Upper lobe of left lung (tissue), 4 donors: ENCODE measurements around the gene C20orf144.

Source experiments
- EP300 ChIP-seq, 4 donors: sonication (generic); formaldehyde crosslinking; IDR thresholded peaks; one replicate each; pipeline ENCODE4 v1.5.1; 2017; ENCODE audit warnings: antibody characterized with exemption in 4 of 4, control low read depth in 2 of 4
- POLR2A ChIP-seq, 4 donors: fragments of 450-650 bp; IDR thresholded peaks; one replicate each; pipeline ENCODE4 v1.5.1; 2016 to 2017; ENCODE audit warnings: antibody characterized with exemption in 4 of 4, mild to moderate bottlenecking in 2 of 4
- POLR2AphosphoS5 ChIP-seq, 2 donors: sonication (generic); formaldehyde crosslinking; IDR thresholded peaks; one replicate each; pipeline ENCODE4 v1.5.1; 2017; ENCODE audit warnings: antibody characterized with exemption in 2 of 2
- TF ChIP-seq, protein P1 (sequence below), 6 experiments: fragments of 450-650 bp in 4 of 6; fragments of 200-600 bp in 2 of 6; sonication (generic) in 2 of 6; IDR thresholded peaks; one replicate each; pipeline ENCODE4 v1.5.1; 2016 to 2019; ENCODE audit warnings: antibody characterized with exemption in 6 of 6

DNA sequence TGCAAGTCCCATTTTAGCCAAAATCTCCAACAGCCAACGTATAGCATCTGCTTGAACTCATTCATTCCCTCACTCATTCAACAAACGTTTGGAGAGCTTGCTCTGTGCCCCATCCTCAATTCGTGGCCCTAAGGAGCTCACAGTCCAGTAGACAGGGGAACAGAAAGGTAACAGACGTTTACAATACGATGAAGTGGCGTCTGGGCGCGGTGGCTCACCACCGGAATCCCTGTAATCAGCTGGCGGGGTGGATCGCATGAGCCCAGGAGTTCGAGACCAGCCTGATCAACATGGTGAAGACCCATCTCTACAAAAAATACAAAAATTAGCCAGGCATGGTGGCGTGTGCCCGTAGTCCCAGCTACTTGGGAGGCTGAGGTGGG is 24.8 kb downstream of the C20orf144 start:
- TF ChIP-seq POLR2AphosphoS5 (IDR thresholded peaks at IDR 0.05), result no peak
- TF ChIP-seq, protein P1, sequence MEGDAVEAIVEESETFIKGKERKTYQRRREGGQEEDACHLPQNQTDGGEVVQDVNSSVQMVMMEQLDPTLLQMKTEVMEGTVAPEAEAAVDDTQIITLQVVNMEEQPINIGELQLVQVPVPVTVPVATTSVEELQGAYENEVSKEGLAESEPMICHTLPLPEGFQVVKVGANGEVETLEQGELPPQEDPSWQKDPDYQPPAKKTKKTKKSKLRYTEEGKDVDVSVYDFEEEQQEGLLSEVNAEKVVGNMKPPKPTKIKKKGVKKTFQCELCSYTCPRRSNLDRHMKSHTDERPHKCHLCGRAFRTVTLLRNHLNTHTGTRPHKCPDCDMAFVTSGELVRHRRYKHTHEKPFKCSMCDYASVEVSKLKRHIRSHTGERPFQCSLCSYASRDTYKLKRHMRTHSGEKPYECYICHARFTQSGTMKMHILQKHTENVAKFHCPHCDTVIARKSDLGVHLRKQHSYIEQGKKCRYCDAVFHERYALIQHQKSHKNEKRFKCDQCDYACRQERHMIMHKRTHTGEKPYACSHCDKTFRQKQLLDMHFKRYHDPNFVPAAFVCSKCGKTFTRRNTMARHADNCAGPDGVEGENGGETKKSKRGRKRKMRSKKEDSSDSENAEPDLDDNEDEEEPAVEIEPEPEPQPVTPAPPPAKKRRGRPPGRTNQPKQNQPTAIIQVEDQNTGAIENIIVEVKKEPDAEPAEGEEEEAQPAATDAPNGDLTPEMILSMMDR (IDR thresholded peaks at IDR 0.05), result no peak
- TF ChIP-seq POLR2A (IDR thresholded peaks at IDR 0.05), result no peak
- no peak for TF ChIP-seq EP300 (IDR thresholded peaks at IDR 0.05)
